Measurements from ENCODE around the gene OPCML.

The OPCML gene

DNA sequence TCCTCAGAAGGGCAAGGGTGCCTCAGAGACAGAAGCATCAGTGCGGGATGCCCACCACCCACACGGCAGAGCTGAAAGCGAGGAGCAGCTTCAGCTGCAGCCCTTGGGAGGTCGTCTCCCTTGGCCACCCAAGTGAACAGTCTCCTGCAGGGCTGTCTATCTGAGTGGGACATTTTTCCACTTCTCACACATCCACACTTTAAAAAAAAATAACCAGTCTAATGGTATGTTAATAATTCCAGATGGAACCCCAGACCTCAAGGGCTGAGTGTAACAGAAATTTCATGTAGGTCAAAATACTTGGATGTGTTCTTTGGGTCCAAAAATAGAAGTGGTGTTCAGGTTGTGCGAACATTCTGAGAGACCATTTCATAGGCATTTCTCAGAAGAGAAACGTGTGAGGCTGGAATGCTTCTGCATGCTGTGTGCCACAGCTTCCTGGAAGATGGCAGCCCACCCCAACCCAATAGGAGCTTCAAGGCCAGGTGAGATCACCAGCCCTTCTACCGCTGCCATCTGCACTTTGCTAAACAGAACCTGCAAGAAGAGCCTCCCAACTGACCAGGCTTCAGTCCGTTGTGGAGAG is 623.2 kb downstream of the OPCML start:
- no peak overlapping the region for H3K4me3 ChIP-seq (replicated peaks; ENCODE audit: low read depth, low read length)
- TF ChIP-seq CTCF (IDR thresholded peaks at IDR 0.05; ENCODE audit: low read length, missing control alignments): no peak
- DNase-seq (ENCODE audit: low read depth): no peak

GRCh38 chr11:132908414-132908810 is 623.9 kb downstream of the OPCML start:
- no peak for TF ChIP-seq CTCF (IDR thresholded peaks at IDR 0.05; ENCODE audit: low read length, missing control alignments)
- H3K4me3 ChIP-seq (replicated peaks; ENCODE audit: low read depth, low read length): no peak overlapping the region

GRCh38 chr11:132907651-132908413 is 624.5 kb downstream of the OPCML start:
- H3K4me3 ChIP-seq (replicated peaks; ENCODE audit: low read depth, low read length): no peak overlapping the region
- no peak for TF ChIP-seq CTCF (IDR thresholded peaks at IDR 0.05; ENCODE audit: low read length, missing control alignments)
- DNase-seq (ENCODE audit: low read depth): no peak

More at GRCh38 chr11:132908414-132908810, 623.9 kb downstream of the OPCML start:
- no peak for DNase-seq (ENCODE audit: low read depth)

DNA sequence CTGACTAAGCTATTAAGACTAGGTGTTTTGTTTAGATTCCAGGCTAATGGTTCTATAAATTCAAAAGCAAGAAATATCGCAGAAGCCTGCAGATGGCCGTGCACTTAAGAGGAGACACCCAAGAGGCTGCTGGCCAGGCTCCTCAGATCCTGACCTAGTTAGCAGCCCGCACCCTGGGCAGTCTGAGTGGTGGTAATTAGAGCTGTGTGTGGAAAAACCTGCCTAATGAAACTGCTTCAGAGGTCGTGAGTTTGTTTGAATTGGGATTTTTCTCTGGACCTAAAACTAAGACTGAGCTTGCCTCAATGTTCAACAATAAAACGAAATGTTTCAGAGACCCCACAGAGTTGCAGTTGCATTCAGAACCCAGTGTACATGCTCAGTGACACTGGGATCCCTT is 627.7 kb downstream of the OPCML start:
- DNase-seq (ENCODE audit: low read depth): no peak
- TF ChIP-seq CTCF (IDR thresholded peaks at IDR 0.05; ENCODE audit: low read length, missing control alignments): no peak
- no peak overlapping the region for H3K4me3 ChIP-seq (replicated peaks; ENCODE audit: low read depth, low read length)

DNA sequence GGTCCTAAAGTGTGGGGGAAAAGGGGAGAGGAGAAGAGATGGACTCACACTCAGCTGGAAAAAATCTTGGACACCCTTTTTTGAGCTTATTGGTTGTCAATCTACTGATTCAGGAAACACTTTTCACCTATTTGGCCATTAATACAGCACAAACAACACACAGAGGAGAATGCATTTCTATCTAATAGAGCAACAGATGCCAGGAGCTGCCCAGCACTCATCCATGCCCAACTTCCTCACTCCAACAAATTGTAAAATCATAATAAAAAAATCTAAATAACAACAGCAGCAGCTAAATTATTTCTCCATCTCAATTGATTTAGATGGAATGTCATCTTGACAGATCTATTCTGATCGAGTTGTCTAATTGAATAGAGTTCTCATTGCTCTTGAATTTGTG is 628.2 kb downstream of the OPCML start:
- no peak for DNase-seq (ENCODE audit: low read depth)
- no peak for TF ChIP-seq CTCF (IDR thresholded peaks at IDR 0.05; ENCODE audit: low read length, missing control alignments)

GRCh38 chr11:132901638-132902471 is 630.4 kb downstream of the OPCML start:
- no peak overlapping the region for H3K4me3 ChIP-seq (replicated peaks; ENCODE audit: low read depth, low read length)
- no peak for DNase-seq (ENCODE audit: low read depth)
- TF ChIP-seq CTCF (IDR thresholded peaks at IDR 0.05; ENCODE audit: low read length, missing control alignments): no peak

More for the DNA sequence above, 628.2 kb downstream of the OPCML start:
- H3K4me3 ChIP-seq (replicated peaks; ENCODE audit: low read depth, low read length): no peak overlapping the region
